GM20431 (cell line): ENCODE data around the gene ZNF581.

Experiments used
- in situ Hi-C: fragments of 300-500 bp; cut with MseI, MboI; formaldehyde crosslinking; loops from one replicate; pipeline ENCODE4 v1.15.0; 2020; ENCODE audit warnings: low sequenced_read_pairs; ENCODE audit not compliant: unreplicated experiment

ZNF581 gene

GRCh38 chr19:55624109-55625003, 19.1 kb upstream of the ZNF581 start, which contains the start of gene ZNF784:
TSS of gene ZNF784 (minus strand) at chr19:55624566. CDS start at chr19:55624561, 5 bp downstream.
- in situ Hi-C loops, result loop anchor here (10.0 kb wide), 1 partner anchor 110 kb away; no protein-coding TSS in a partner anchor

DNA sequence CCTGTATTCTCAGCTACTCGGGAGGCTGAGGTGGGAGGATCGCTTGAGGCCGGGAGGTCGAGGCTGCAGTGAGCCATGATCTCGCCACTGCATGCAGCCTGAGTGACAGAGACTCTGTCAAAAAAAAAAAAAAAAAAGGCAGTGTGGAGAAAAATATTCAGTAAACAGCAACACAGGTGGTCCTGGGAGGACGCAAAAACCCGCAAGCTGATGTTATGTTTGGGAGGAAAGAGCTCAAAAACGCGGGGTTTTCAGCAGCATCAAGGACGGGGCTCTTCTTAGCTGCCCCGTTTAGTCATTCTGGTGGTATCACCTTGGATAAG, 18.5 kb upstream of the ZNF581 start:
- in situ Hi-C loops, result loop anchor here (10.0 kb wide), 1 partner anchor 110 kb away; no protein-coding TSS in a partner anchor

DNA sequence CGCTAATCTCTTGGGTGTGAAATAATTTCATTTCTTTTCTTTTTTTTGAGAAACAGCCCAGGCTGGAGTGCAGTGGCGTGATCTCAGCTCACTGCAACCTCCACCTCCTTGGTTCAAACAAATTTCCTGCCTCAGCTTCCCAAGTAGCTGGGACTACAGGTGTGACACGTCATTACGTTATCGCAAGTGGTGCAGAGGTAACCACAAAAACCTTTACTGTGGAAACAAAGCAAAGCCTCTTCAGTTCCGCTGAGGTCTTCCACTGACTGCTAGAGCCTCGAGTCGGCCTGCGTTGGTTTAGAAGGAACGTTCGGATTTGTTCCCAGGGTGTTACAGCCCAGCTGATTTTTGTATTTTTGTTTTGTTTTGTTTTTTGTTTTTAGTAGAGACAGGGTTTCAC, 17.1 kb upstream of the ZNF581 start:
- in situ Hi-C loops, result loop anchor here (10.0 kb wide), 1 partner anchor 112 kb away; no protein-coding TSS in a partner anchor

GRCh38 chr19:55632463-55632834, 11.0 kb upstream of the ZNF581 start:
- in situ Hi-C loops, result no loop called here

DNA sequence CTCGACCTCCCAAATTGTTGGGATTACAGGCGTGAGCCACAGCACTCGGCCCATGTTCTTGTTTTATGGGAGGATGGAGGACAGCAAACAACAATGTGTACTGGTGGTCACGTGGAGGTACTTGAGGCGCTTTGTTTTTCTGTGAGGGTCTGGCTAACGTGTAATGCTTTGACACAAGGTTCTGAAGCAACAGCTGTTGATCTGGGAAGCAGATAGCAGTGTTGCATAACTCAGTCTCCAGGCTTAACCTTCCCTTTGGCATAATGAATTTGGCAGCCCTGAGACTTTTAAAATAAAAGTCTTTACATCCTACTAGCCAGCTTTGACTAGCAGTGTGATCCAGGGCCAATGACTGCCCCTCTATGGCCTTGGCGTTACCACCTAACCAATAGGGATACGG, 9.6 kb upstream of the ZNF581 start:
- in situ Hi-C loops, result no loop called here

- in situ Hi-C loops, result no loop called here
Measured at GRCh38 chr19:55635334-55635717, 8.1 kb upstream of the ZNF581 start.

- in situ Hi-C loops, result no loop called here
Measured at GRCh38 chr19:55635856-55636440, 7.5 kb upstream of the ZNF581 start.

DNA sequence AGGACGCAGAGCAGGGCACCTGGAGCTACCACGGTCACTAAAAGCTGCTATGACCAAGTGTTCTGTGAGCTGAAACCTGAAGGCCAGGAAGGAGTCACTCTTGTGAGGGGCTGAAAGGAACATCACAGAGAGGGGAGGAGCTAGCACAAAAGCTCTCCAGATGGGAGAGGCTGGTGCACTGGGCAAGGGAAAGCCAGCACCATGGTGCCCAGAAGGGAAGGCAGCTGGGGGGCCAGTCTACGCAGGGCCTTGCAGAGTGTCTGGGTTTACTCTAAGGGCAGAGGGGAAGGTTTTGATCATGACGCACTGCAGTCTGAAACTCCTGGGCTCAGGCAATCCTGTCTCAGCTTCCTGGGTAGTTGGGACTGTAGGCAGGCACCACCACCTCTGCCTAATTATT, 6.7 kb upstream of the ZNF581 start:
- in situ Hi-C loops, result no loop called here

DNA sequence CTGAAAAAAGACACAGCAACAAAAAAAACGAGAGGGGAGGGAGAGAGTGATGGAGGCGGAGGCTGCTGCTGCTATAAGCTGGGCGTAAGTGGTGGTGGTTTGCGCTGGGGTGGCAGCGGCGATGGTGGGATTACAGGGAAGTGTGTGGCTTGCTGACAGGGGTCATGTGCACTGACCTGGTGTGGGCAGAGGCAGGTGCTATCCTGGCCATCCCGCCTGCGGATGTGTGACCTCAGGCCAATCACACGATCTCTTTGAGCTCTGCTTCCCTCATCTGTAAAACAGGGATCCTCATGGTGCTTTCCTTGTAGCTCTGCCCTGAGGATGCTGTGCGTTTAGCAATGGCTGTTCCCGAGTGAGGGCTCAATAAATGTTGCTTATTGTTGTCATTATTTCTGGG, 5.9 kb upstream of the ZNF581 start:
- in situ Hi-C loops, result no loop called here

DNA sequence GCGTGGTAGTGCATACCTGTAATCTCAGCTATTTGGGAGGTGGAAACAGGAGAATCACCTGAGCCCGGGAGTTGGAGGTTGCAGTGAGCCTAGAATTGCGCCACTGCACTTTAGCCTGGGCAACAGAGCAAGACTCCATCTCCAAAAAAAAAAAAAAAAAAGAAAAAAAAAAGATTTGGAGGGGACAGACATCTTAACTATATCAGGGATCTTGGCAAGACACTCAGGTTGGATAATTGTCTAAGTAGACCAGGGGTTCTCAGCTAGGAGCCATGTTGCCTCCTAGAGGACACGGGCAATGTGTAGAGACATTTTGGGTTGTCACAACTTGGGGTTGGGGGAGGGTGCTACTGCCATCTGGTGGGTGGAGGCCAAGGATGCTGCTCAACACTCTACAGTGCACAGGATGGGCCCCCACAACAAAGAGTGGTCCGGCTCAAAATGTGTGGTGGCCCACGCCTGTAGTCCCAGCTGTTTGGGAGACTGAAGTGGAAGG, 4.5 kb upstream of the ZNF581 start:
- in situ Hi-C loops, result no loop called here

DNA sequence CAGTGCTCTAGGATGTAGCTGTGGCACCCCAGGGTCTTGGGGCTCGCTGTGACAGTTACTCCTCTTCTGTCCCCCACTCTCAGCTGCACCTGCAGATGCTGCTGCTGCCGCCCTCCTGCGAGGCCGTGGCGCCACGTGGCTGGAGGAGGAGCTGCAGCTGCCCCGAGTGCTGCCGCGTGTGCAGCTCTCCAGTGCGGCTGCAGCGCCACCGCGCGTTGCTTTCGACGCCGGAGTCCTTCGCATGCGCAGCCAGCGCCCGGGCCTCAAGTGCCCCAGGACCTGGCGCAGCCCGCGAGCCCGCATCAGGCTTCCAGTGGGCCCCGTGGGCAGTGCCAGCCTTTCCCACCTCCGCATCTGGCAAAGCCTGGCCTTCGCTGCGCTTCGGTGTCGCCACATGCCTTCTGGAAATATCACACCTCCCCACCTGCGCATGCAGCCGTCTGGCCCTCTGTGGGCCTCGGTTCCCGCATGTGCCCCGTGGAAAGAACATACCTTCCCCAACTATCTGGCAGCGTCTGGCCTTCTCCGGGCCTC, 3.3 kb upstream of the ZNF581 start:
- in situ Hi-C loops, result no loop called here

DNA sequence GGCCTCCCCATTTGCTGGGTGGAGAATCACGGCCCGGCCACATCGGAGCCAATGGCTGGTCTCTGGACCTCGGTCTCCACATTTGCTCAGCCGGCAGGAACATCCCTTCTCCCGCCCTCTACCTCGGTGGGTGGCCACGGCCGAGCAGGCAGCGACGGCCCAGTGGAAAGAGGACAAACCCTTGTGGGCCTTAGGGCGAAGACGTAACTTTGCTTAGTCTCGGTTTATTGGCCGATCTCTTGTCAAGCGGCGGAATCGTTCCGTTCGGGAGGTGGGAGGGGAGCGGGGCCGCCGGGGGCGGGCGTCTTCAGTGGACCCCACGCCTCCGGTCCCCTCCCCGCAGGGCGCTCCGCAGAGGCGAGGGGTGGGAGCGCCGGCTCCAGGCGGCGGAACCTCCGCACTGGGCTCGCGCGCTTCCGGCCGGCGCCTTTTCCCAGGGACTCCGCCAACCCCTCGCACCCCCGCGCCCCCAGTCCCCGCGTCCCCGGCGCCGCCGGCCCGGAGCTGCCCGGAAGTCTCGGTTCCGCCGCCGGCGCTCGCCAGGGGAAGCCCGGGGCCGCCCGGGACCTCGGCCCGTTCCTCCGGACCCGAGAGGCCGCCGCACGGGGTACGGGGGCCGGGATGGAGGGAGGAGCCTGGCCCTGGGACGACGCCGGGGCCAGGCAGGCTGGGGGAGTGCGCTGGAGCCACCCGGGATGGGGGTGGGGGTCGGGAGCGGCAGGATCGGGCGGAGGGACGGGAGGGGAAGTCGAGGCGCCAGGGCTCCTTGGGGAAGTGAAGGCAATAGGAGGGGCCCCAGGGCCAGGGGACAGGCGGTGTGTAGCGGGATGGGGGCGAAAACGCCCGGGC, 2.6 kb upstream of the ZNF581 start, which contains the start of gene ZNF580:
ZNF580 (plus strand) TSS at position 426 of the 849 bp plus-strand sequence. CDS start 1,507 bp downstream, outside the sequence.
- in situ Hi-C loops, result no loop called here

DNA sequence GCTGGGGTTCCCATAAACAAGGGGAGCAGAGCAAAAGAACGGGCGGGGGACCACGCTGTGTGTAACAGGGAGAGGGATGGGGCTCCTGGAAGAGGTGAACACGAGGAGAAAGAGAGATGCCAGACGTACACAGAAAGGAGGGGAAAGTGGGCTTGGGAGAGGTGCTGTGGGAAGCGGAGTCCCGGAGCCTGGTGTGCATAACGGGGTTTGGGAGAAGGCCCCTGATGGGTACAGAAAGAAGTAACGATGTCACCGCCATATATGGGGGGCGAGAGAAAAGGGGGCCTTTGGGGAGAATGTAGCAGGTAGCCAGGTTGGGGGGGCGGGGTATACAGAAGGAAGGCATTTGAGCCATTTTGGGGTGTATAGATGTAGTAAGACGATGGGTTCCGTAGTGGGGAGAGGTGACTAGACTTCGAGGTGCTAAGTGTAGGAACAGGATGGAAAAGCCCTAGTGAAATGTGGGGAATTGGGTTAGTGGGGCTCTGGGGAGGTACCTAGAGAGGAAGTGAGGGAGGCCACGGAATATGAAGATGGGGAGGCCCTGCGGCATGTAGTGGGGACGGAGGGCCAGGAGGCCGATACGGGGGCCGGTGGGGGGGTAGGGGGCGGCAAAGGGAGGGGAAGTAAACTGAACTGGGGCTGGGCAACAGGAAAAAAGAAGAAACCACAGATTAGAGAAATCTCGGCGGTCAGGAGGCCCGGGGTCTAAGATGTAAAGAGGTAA, 1.9 kb upstream of the ZNF581 start:
- in situ Hi-C loops, result no loop called here

- in situ Hi-C loops, result no loop called here
Measured at GRCh38 chr19:55642153-55643002, 1.1 kb upstream of the ZNF581 start.

- in situ Hi-C loops, result no loop called here
Measured at GRCh38 chr19:55643887-55644176, 383 bp downstream of the ZNF581 start.

DNA sequence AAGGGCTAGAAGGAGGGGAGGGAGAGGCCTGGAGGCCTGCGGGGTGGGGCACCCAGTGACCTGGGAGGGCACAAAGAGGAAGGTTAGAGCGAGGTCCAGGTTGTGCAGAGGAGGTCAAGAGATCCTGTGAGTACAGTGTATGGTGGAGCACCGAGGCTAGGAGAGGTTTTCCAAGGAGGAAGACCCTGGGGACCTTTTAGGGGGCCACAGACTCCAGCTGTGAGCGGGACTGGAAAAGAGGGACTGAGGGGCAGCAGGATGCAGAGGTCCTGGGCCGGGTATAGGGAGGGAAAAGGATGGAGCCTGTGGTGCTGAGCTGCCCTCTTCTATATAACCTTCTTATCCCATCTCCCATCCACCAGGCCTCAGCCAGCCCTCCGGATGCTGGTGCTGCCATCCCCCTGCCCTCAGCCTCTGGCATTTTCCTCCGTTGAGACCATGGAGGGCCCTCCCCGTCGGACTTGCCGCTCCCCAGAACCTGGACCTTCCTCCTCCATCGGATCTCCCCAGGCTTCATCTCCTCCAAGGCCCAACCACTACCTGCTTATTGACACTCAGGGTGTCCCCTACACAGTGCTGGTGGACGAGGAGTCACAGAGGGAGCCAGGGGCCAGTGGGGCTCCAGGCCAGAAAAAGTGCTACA, 863 bp downstream of the ZNF581 start:
- in situ Hi-C loops, result no loop called here

- in situ Hi-C loops, result no loop called here
Measured at GRCh38 chr19:55644842-55645511, 1.5 kb downstream of the ZNF581 start.

DNA sequence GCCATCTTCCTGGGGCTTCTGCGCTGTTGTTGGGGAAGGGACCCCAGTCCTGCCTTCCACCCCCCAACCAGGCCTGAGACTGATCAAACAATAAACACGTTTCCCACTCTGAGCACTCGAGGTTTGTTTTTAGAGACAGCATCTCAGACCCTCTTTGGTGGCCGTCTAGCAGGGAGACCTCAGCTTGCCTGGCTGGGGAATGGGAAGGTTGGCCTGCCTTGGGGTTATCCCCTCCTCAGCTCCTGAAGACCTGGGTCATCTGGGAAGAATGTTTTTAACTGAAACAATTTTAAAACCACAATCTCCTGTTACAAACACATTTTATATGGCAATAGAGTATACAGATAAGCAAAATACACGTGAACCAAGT, 2.0 kb downstream of the ZNF581 start:
- in situ Hi-C loops, result no loop called here
